HG03378 (cell line): ENCODE measurements around the gene ALPK1.
"Not testable (repeated sequence)": the region's sequence is repeated elsewhere in the genome, so short reads cannot be mapped to it uniquely, and the experiment has no call there.

Experiments
- ATAC-seq: cut with Tn5 transposase; IDR thresholded peaks from one replicate; pipeline ENCODE4 v1.9.1; 2021; ENCODE audit warnings: mild to moderate bottlenecking, moderate library complexity; ENCODE audit not compliant: unreplicated experiment

The ALPK1 gene

GRCh38 chr4:112377594-112378242, 80.5 kb downstream of the ALPK1 start:
- ATAC-seq, result no peak

- ATAC-seq, result no peak
Observed at GRCh38 chr4:112378243-112378620, 81.1 kb downstream of the ALPK1 start.

- no peak for ATAC-seq
Observed at GRCh38 chr4:112378858-112379257, 81.7 kb downstream of the ALPK1 start.

- ATAC-seq, result no peak
Observed at GRCh38 chr4:112379306-112379705, 82.1 kb downstream of the ALPK1 start.

- no peak for ATAC-seq
Observed at GRCh38 chr4:112381996-112382692, 85.0 kb downstream of the ALPK1 start.

GRCh38 chr4:112386071-112386470, 88.9 kb downstream of the ALPK1 start:
- ATAC-seq, result no peak

- no peak for ATAC-seq
Observed at GRCh38 chr4:112402098-112402497, 104.9 kb downstream of the ALPK1 start.

- no peak for ATAC-seq
Observed at GRCh38 chr4:112403101-112403945, 106.2 kb downstream of the ALPK1 start.

- ATAC-seq, result no peak
Observed at GRCh38 chr4:112410364-112410763, 113.2 kb downstream of the ALPK1 start.

GRCh38 chr4:112410804-112411203, 113.6 kb downstream of the ALPK1 start:
- ATAC-seq, result no peak

- no peak for ATAC-seq
Observed at GRCh38 chr4:112411781-112412550, 114.8 kb downstream of the ALPK1 start.

- no peak for ATAC-seq
Observed at GRCh38 chr4:112416464-112416863, 119.3 kb downstream of the ALPK1 start.

- no peak for ATAC-seq
Observed at GRCh38 chr4:112418092-112418491, 120.9 kb downstream of the ALPK1 start.

- no peak for ATAC-seq
Observed at GRCh38 chr4:112421911-112422310, 124.7 kb downstream of the ALPK1 start.

- no peak for ATAC-seq
Observed at GRCh38 chr4:112422644-112423043, 125.5 kb downstream of the ALPK1 start.

- no peak for ATAC-seq
Observed at GRCh38 chr4:112423591-112423990, 126.4 kb downstream of the ALPK1 start.

- no peak for ATAC-seq
Observed at GRCh38 chr4:112425823-112426222, 128.7 kb downstream of the ALPK1 start.

- no peak for ATAC-seq
Observed at GRCh38 chr4:112426416-112426815, 129.2 kb downstream of the ALPK1 start.

GRCh38 chr4:112431158-112431557, 134.0 kb downstream of the ALPK1 start:
- ATAC-seq, result no peak

- no peak for ATAC-seq
Observed at GRCh38 chr4:112436987-112437386, 139.8 kb downstream of the ALPK1 start.

GRCh38 chr4:112442226-112442625, 145.1 kb downstream of the ALPK1 start:
- ATAC-seq, result not testable (repeated sequence)
